ENCODE results near the gene TASOR. TPM values are rescaled to one million over a fixed set of nuclear protein-coding genes. Genes with fewer than 3 reads are reported as not detected.

TASOR gene
- polyA plus RNA-seq, 1 experiment: 14.9 TPM

- no peak overlapping the region for H3K4me3 ChIP-seq (ENCODE audit: low read depth, low read length)
- ChIA-PET POLR2A (no interaction called here), CTCF (interaction anchor here (1.2 to 3.3 kb wide), 2 partner anchors 11 to 297 kb away, joined by 5 to 14 read pairs; no protein-coding TSS in a partner anchor)
- no peaks in the 10 kb centered on the region for H3K27me3 ChIP-seq (ENCODE audit: control insufficient read depth, insufficient read depth, low read length)
- DNase-seq (ENCODE audit: low read depth): no peak
- TF ChIP-seq CTCF (IDR thresholded peaks at IDR 0.05; ENCODE audit: insufficient read depth, low read depth, low read length): no peak
- H3K36me3 ChIP-seq (ENCODE audit: control insufficient read depth, insufficient read depth, low read length): no peaks in the 10 kb centered on the region
Measured at GRCh38 chr3:56691165-56692000, 8.3 kb upstream of the TASOR start.

GRCh38 chr3:56689303-56689702, 6.2 kb upstream of the TASOR start:
- no peak for TF ChIP-seq CTCF (IDR thresholded peaks at IDR 0.05; ENCODE audit: insufficient read depth, low read depth, low read length)
- POLR2A ChIA-PET: no interaction called here
- Histone ChIP-seq H3K27me3 (ENCODE audit: control insufficient read depth, insufficient read depth, low read length) (no peaks in the 10 kb centered on the region), H3K4me3 (ENCODE audit: low read depth, low read length) (no peak overlapping the region), H3K36me3 (ENCODE audit: control insufficient read depth, insufficient read depth, low read length) (no peaks in the 10 kb centered on the region)
- no peak for DNase-seq (ENCODE audit: low read depth)
- CTCF ChIA-PET: interaction anchor here (0.6 to 0.9 kb wide), 2 partner anchors 13 to 299 kb away, joined by 3 to 5 read pairs; no protein-coding TSS in a partner anchor

GRCh38 chr3:56688191-56688590, 5.1 kb upstream of the TASOR start:
- DNase-seq (ENCODE audit: low read depth): no peak
- H3K36me3 ChIP-seq (ENCODE audit: control insufficient read depth, insufficient read depth, low read length): no peaks in the 10 kb centered on the region
- H3K27me3 ChIP-seq (ENCODE audit: control insufficient read depth, insufficient read depth, low read length): no peaks in the 10 kb centered on the region
- CTCF ChIA-PET: no interaction called here
- POLR2A ChIA-PET: no interaction called here
- no peak for TF ChIP-seq CTCF (IDR thresholded peaks at IDR 0.05; ENCODE audit: insufficient read depth, low read depth, low read length)
- H3K4me3 ChIP-seq (ENCODE audit: low read depth, low read length): no peak overlapping the region

GRCh38 chr3:56684029-56684428, 964 bp upstream of the TASOR start:
- CTCF ChIA-PET: no interaction called here
- POLR2A ChIA-PET: no interaction called here
- no peaks in the 10 kb centered on the region for H3K27me3 ChIP-seq (ENCODE audit: control insufficient read depth, insufficient read depth, low read length)
- TF ChIP-seq CTCF (IDR thresholded peaks at IDR 0.05; ENCODE audit: insufficient read depth, low read depth, low read length): no peak
- DNase-seq (ENCODE audit: low read depth): no peak
- H3K36me3 ChIP-seq (ENCODE audit: control insufficient read depth, insufficient read depth, low read length): no peaks in the 10 kb centered on the region
- H3K4me3 ChIP-seq (ENCODE audit: low read depth, low read length): no peak overlapping the region

GRCh38 chr3:56682462-56683121, 473 bp downstream of the TASOR start:
- ChIA-PET POLR2A (interaction anchor here (0.6 to 1.5 kb wide), 4 partner anchors 9 to 1814 kb away, joined by 3 to 9 read pairs (median 6); no protein-coding TSS in a partner anchor), CTCF (interaction anchor here (1.0 to 1.2 kb wide), 2 partner anchors 10 to 19 kb away, joined by 3 to 4 read pairs; no protein-coding TSS in a partner anchor)
- peak; percentile 19; the same call in 1 of the 2 replicates for TF ChIP-seq CTCF (IDR thresholded peaks at IDR 0.05; ENCODE audit: insufficient read depth, low read depth, low read length)

More at GRCh38 chr3:56682462-56683121, 473 bp downstream of the TASOR start:
- H3K4me3 ChIP-seq (ENCODE audit: low read depth, low read length): peak overlapping the region; percentile 94
- DNase-seq (ENCODE audit: low read depth): peak; percentile 23
- H3K27me3 ChIP-seq (ENCODE audit: control insufficient read depth, insufficient read depth, low read length): no peaks in the 10 kb centered on the region
- H3K36me3 ChIP-seq (ENCODE audit: control insufficient read depth, insufficient read depth, low read length): no peaks in the 10 kb centered on the region
